GM18508 (cell line): Measurements from ENCODE around the gene ADAM19.
"Not testable (repeated sequence)": the region's sequence is repeated elsewhere in the genome, so short reads cannot be mapped to it uniquely, and the experiment has no call there.

ENCODE experiments used
- ATAC-seq: cut with Tn5 transposase; IDR thresholded peaks from one replicate; pipeline ENCODE4 v1.9.1; 2021; ENCODE audit warnings: moderate number of reproducible peaks; ENCODE audit not compliant: insufficient read depth, unreplicated experiment

The ADAM19 gene

DNA sequence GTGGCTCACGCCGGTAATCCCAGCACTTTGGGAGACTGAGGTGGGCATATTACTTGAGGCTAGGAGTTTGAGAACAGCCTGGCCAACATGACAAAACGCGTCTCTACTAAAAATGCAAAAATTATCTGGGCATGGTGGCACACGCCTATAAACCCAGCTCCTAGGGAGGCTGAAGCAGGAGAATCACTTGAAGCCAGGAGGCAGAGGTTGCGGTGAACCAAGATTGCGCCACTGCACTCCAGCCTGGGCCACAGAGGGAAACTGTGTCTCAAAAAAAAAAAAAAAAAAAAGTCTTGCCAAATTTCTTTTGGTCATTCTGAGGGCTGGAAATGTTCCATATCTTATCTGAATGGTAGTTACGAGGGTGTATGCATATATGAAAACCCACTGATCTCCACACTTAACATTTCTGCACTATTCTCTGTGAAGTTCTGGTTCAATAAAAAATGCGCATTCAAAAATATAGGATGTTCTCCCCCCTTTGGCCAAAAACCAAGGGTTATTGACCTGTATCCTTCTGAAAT lies 129.1 kb downstream of the ADAM19 start:
- ATAC-seq, result no peak

DNA sequence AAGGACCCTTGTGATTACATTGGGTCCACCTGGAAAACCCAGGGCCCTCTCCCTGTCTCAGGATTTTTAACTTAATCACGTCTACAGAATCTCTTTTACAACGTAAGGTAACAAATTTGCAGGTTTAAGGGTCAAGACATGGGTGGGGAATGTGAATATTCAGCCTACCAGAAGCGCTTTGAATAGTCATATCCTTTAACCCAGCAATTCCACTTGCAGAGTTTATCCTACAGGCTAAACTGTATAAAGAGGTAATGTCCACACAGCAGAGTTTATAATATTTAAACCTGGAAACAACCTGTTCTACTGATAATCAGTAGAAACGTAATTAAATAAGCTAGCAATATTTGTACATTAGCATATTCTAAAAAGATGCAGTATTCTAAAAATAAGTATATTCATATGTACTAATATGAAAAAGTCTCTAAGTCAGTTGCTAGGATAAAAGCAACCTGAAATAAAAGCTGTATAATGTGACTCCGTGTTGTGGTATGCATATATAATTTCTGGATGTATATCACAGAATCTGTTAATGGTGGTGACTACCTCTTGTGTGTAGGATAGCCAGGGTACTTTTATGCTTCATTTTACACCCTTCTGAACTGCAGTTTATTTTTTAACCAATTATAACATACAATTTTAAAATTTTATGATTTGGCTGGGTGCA lies 129.7 kb downstream of the ADAM19 start:
- no peak for ATAC-seq

DNA sequence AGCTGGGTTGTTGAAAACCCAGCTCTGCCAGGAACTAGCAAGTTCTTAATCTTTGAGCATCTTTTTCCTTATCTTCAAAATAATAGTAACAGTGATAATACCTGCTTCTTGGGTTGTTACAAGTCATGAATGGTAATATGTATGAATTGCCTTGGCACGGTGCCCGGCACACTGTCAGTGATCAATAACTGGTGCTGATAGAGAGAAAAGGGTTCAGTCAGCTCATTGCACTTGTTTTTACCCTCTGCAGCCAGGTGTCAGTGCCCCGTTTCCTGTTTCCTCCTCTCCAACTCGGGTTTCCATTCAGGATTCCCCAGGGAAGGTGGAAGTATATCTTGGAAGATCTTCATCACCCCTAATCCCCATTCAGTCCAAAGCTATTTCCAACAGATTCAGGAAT lies 131.4 kb downstream of the ADAM19 start:
- ATAC-seq, result no peak

DNA sequence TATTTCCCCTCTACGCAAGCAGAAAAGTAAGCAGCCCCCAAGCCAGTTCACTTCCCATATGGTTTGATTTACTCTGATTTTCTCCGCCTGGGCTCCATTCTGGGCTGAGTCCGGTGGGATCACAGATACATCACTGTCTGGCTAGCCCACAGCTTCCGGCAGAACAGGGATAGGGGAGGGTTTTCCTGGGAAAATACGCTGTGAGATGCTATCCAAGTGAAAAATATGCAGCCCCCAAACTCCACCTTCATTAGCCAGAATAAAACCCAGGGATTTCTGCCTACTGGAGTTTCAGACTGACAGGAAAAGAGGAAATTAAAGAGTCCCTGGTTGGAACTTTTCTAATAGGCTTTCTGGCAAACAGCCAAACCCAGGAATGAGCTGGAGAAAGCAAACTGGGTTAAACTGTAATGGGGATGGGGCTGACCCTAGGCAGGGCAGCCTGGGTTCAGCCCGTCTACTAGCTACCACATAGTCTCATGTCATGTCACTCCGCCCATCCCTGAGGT lies 132.5 kb downstream of the ADAM19 start:
- ATAC-seq, result no peak

DNA sequence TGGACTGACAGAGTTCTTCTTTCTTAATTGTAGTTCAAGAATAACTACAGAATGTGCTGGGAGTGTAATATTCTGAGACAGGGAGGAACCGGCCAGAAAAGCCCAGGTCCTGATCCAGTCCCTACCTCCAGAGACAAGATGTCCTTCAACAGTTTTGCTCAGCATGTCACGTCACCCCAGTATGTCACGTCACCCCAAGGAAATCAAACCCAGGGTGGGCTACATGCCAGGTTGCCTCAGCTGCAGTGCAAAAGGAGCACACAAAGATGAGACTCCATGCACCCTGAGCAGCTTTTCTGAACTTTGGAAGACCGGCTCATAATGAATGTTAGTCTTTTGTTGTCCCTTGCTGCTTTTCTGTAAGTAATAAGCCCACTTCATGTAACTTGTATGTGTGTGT lies 141.5 kb downstream of the ADAM19 start:
- no peak for ATAC-seq

DNA sequence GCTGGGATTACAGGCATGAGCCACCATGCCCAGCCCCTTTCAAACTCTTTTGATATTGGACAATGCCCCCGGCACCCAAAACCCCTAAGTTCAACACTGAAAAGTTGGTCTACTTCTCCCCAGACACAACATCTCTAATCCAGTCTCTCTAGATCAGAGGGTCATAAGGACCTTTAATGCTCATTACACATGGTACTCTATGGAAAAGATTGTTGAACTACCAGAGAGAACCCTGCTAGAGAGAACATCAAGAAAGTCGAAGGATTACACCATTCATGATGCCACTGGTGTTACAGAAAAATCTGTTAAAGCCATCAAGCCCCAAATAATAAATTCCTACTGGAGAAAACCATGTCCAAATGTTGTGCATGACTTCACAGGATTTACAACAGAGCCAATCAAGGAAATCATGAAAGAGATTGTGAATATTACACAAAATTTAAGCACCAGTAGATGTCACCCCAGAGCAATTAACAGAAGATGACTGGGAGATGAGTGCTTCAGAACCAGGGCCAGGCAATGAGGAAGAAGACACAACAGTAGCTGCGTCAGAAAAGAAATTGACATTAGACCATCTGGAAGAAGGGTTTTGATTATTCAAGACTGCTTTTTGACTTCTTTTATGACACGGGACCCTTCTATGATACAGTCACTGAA lies 143.9 kb downstream of the ADAM19 start:
- no peak for ATAC-seq

DNA sequence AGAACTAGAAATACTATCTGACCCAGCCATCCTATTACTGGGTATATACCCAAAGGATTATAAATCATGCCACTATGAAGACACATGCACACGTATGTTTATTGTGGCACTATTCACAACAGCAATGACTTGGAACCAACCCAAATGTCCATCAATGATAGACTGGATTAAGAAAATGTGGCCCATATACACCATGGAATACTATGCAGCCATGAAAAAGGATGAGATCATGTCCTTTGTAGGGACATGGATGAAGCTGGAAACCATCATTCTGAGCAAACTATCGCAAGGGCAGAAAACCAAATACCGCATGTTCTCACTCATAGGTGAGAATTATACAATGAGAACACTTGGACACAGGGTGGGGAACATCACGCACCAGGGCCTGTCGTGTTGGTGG lies 145.7 kb downstream of the ADAM19 start:
- not testable (repeated sequence) for ATAC-seq
